Left ventricle myocardium inferior (tissue), 1 donor: Measurements from ENCODE around the gene ZBTB32. TPM values are rescaled to one million over a fixed set of nuclear protein-coding genes. Genes with fewer than 3 reads are reported as not detected.

ENCODE experiments used
- DNase-seq: peaks from one replicate; pipeline ENCODE4 v3.0.0-alpha.2; 2020
- H3K27ac ChIP-seq: fragments of 200-600 bp; replicated peaks from 2 replicates; pipeline ENCODE4 v1.8.0; 2021
- H3K27me3 ChIP-seq: fragments of 200-600 bp; 2 replicates; pipeline ENCODE4 v1.8.0; 2021; ENCODE audit warnings: low read depth
- H3K36me3 ChIP-seq: fragments of 200-600 bp; 2 replicates; pipeline ENCODE4 v1.8.0; 2021
- H3K4me1 ChIP-seq: fragments of 200-600 bp; 2 replicates; pipeline ENCODE4 v1.8.0; 2021
- H3K4me3 ChIP-seq: fragments of 200-600 bp; 2 replicates; pipeline ENCODE4 v1.8.0; 2021; ENCODE audit warnings: mild to moderate bottlenecking, moderate library complexity
- H3K9me3 ChIP-seq: fragments of 200-600 bp; replicated peaks from 2 replicates; pipeline ENCODE4 v1.8.0; 2021
- CTCF ChIP-seq: fragments of 200-600 bp; IDR thresholded peaks from 2 replicates; pipeline ENCODE4 v1.8.0; 2021; ENCODE audit warnings: antibody characterized with exemption, mild to moderate bottlenecking, borderline replicate concordance
- intact Hi-C: fragments of 100-400 bp; cut with micrococcal nuclease; formaldehyde crosslinking; loops from one replicate; pipeline ENCODE4 v1.11.0; 2022
- total RNA-seq: library from RNA; stranded (reverse); fragmentation: NEBNext Ultra II Directional; extraction: Animal tissue kit (Norgen Biotek cat#: 25700); gene quantifications from one replicate; pipeline ENCODE4 v1.2.1, GENCODE V29; 2021
- donor health status: DM: no; HTN: yes; CAD: no; lungs with severe emphysema.

ZBTB32 gene
- total RNA-seq, 1 donor from 2014 or later: not detected

- Histone ChIP-seq H3K9me3 (no peaks in the 10 kb centered on the region), H3K4me3 (no peak overlapping the region), H3K27ac (no peak overlapping the region), H3K27me3 (no peaks in the 10 kb centered on the region), H3K36me3 (peaks cover 93% of the 10 kb centered on the region), H3K4me1 (no peaks in the 10 kb centered on the region)
- TF ChIP-seq CTCF: no peak
- no peak for DNase-seq
- intact Hi-C loops: no loop called here
Observed at GRCh38 chr19:35730326-35730725, 26.0 kb downstream of the ZBTB32 start.

- Histone ChIP-seq H3K27ac (no peak overlapping the region), H3K4me3 (no peak overlapping the region), H3K27me3 (no peaks in the 10 kb centered on the region), H3K9me3 (no peaks in the 10 kb centered on the region), H3K4me1 (no peaks in the 10 kb centered on the region), H3K36me3 (peaks cover 89% of the 10 kb centered on the region)
- no peak for TF ChIP-seq CTCF
- no peak for DNase-seq
- intact Hi-C loops: no loop called here
Observed at GRCh38 chr19:35731353-35731752, 27.0 kb downstream of the ZBTB32 start.

- DNase-seq: no peak
- Histone ChIP-seq H3K9me3 (no peaks in the 10 kb centered on the region), H3K4me3 (no peak overlapping the region), H3K27me3 (no peaks in the 10 kb centered on the region), H3K4me1 (no peaks in the 10 kb centered on the region), H3K36me3 (peaks cover 89% of the 10 kb centered on the region), H3K27ac (no peak overlapping the region)
- intact Hi-C loops: no loop called here
- no peak for TF ChIP-seq CTCF
Observed at GRCh38 chr19:35731779-35732405, 27.5 kb downstream of the ZBTB32 start.

GRCh38 chr19:35732540-35733179, 28.3 kb downstream of the ZBTB32 start:
- Histone ChIP-seq H3K36me3 (peaks cover 89% of the 10 kb centered on the region), H3K4me1 (no peaks in the 10 kb centered on the region), H3K27ac (no peak overlapping the region), H3K27me3 (no peaks in the 10 kb centered on the region), H3K9me3 (no peaks in the 10 kb centered on the region), H3K4me3 (no peak overlapping the region)
- intact Hi-C loops: no loop called here
- no peak for TF ChIP-seq CTCF
- DNase-seq: no peak

- no peaks in the 10 kb centered on the region for H3K9me3 ChIP-seq
- no peak overlapping the region for H3K4me3 ChIP-seq
- no peaks in the 10 kb centered on the region for H3K27me3 ChIP-seq
- no peaks in the 10 kb centered on the region for H3K4me1 ChIP-seq
- TF ChIP-seq CTCF: no peak
- H3K27ac ChIP-seq: no peak overlapping the region
- no peak for DNase-seq
- H3K36me3 ChIP-seq: peaks cover 89% of the 10 kb centered on the region
- intact Hi-C loops: no loop called here
Observed at GRCh38 chr19:35733180-35734125, 29.1 kb downstream of the ZBTB32 start.
